HG03066 (cell line): ENCODE data around the gene CRP.
"Not testable (repeated sequence)": the region's sequence is repeated elsewhere in the genome, so short reads cannot be mapped to it uniquely, and the experiment has no call there.

ENCODE experiments used
- ATAC-seq: cut with Tn5 transposase; IDR thresholded peaks from one replicate; pipeline ENCODE4 v1.9.1; 2021; ENCODE audit warnings: low read depth; ENCODE audit not compliant: unreplicated experiment

CRP gene

GRCh38 chr1:159714529-159714928 lies at the start of gene CRP:
CRP (minus strand) TSS chr1:159714589; CDS start chr1:159714485, 104 bp downstream.
- ATAC-seq: no peak

GRCh38 chr1:159763686-159764085 lies 49.3 kb upstream of the CRP start:
- ATAC-seq: no peak

- no peak for ATAC-seq
Measured at GRCh38 chr1:159756397-159756796, 42.0 kb upstream of the CRP start.

GRCh38 chr1:159755451-159756007 lies 41.1 kb upstream of the CRP start:
- ATAC-seq: no peak

GRCh38 chr1:159753386-159753785 lies 39.0 kb upstream of the CRP start:
- no peak for ATAC-seq

- no peak for ATAC-seq
Measured at GRCh38 chr1:159752135-159752580, 37.8 kb upstream of the CRP start.

GRCh38 chr1:159751031-159751430 lies 36.6 kb upstream of the CRP start:
- ATAC-seq: no peak

GRCh38 chr1:159750621-159751020 lies 36.2 kb upstream of the CRP start:
- ATAC-seq: no peak

- ATAC-seq: no peak
Measured at GRCh38 chr1:159749630-159750029, 35.2 kb upstream of the CRP start.

GRCh38 chr1:159748370-159748769 lies 34.0 kb upstream of the CRP start:
- ATAC-seq: no peak

- no peak for ATAC-seq
Measured at GRCh38 chr1:159746666-159747065, 32.3 kb upstream of the CRP start.

- no peak for ATAC-seq
Measured at GRCh38 chr1:159743651-159744410, 29.4 kb upstream of the CRP start.

GRCh38 chr1:159737238-159737916 lies 23.0 kb upstream of the CRP start:
- ATAC-seq: no peak

- not testable (repeated sequence) for ATAC-seq
Measured at GRCh38 chr1:159723188-159723587, 8.8 kb upstream of the CRP start.

GRCh38 chr1:159719990-159720389 lies 5.6 kb upstream of the CRP start:
- ATAC-seq: no peak

- no peak for ATAC-seq
Measured at GRCh38 chr1:159715855-159716254, 1.5 kb upstream of the CRP start.

- no peak for ATAC-seq
Measured at GRCh38 chr1:159712080-159712479, 2.3 kb downstream of the CRP start.

GRCh38 chr1:159707472-159708260 lies 6.7 kb downstream of the CRP start:
- ATAC-seq: no peak

- ATAC-seq: no peak
Measured at GRCh38 chr1:159705904-159706256, 8.5 kb downstream of the CRP start.

- no peak for ATAC-seq
Measured at GRCh38 chr1:159705251-159705903, 9.0 kb downstream of the CRP start.

GRCh38 chr1:159704481-159704880 lies 9.9 kb downstream of the CRP start:
- no peak for ATAC-seq
